ENCODE data around the gene PEA15.

Gene PEA15

DNA sequence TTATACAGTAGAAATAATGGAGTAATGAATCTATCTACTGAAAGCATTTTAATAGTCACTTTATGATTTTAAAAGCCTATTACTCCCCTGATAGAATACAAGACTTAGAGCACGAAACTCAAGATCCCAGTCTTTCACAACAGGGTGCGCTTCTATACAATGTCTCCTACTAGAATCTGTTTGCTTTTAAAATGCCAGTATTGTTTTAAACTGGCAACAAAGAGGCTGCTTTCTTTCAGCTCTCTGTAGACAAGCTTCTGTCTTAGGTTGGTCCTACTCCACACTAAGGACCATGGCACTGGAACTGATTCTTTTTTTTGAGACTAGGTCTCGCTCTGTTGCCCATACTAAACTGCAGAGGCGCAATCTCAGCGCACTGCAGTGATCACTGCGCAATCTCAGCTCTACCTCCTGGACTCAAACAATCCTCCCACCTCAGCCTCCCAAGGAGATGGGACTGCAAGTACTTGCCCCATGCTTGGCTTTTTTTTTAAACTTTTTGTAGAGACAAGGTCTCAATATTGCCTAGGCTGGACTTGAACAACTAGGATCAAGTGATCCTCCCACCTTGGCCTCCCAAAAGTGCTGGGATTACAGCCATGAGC is 52.3 kb downstream of the PEA15 start:
- Histone ChIP-seq H3K36me3 (ENCODE audit: control insufficient read depth in 2 of 2, insufficient read depth in 2 of 2, low read length in 2 of 2) (peaks cover 0 to 2% of the 10 kb centered on the region in 2 donors), H3K9ac (ENCODE audit: low read length in 2 of 2) (no peak overlapping the region), H3K27ac (ENCODE audit: low read length) (no peak overlapping the region), H3K9me3 (ENCODE audit: control insufficient read depth in 2 of 2, low read length in 2 of 2) (no peaks in the 10 kb centered on the region), H3K4me3 (ENCODE audit: low read length in 2 of 2) (no peak overlapping the region), H3K4me1 (ENCODE audit: control insufficient read depth, insufficient read depth, low read length) (peaks cover 6% of the 10 kb centered on the region), H3K27me3 (ENCODE audit: control insufficient read depth in 1 of 2, insufficient read depth in 2 of 2, low read length in 2 of 2) (no peaks in the 10 kb centered on the region)

DNA sequence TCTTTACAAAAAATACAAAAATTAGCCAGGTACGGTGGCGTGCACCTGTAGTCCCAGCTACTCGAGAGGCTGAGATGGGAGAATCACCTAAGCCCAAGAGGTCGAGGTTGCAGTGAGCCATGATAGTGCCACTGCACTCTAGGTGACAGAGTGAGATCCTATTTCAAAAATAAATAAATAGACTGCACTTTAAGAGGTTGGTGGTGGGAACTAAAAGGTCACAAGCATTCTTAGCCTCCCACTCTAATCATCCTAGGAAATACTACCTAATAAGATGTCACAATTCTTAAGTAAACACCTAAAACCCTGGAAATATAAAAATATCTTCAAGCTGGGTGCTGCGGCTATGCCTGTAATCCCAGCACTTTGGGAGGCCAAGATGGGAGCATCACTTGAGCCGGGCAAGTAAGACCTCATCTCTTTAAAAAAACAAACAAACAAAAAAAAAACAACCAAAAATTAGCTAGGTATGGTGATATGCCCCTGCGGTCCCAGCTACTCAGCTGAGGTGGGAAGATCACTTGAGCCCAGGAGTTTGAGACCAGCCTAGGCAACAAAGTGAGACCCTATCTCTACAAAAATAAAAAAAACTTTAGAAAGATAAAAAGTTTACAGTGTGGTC is 53.1 kb downstream of the PEA15 start:
- Histone ChIP-seq H3K9ac (ENCODE audit: low read length in 2 of 2) (no peak overlapping the region), H3K4me1 (ENCODE audit: control insufficient read depth, insufficient read depth, low read length) (peaks cover 12% of the 10 kb centered on the region), H3K27me3 (ENCODE audit: control insufficient read depth in 1 of 2, insufficient read depth in 2 of 2, low read length in 2 of 2) (no peaks in the 10 kb centered on the region), H3K36me3 (ENCODE audit: control insufficient read depth in 2 of 2, insufficient read depth in 2 of 2, low read length in 2 of 2) (no peaks in the 10 kb centered on the region), H3K9me3 (ENCODE audit: control insufficient read depth in 2 of 2, low read length in 2 of 2) (no peaks in the 10 kb centered on the region), H3K27ac (ENCODE audit: low read length) (no peak overlapping the region), H3K4me3 (ENCODE audit: low read length in 2 of 2) (no peak overlapping the region)

DNA sequence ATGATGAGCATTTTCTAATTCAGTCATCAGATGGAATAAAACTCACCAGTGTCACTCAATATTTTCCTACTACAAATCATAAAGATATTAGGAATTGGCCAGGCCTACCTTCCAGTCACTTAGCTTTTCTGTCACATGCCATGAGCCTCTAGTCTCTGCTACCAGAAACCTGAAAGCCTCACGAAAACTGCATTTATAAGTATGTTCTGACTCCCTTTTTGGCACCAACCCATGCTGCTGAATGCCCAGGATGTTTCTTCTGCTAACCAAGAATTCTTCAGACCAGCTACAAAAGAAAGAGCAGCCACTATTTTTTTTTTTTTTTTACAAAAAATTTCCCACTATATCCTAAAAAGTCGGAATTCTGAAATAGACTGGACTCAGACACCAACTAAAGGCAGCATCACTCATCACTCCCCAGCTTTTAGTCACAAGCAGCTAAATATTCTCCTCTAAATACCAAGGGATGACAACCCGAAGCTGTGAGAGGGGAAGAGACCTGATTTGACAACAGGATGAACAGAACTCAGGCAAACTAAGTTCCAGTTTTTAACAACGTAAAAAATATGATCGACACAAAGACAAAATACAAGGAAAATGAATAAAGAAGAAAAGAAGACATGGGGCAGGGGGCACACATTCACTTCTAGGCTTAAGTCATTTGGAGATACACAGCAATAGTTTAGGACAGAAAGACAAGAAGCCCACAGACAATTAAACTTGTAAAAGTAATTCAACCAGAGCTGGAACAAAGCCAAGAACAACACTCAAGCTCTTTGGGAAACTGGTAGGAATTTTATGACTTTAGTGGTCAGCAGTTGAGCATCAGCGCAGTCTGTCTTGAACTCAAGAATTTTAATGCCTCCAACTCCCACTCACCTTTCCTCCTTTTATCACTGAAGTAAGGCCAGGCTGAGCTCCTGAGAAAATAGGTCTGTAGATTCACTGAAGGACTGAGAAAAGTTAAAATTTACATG is 55.5 kb downstream of the PEA15 start:
- H3K4me3 ChIP-seq (ENCODE audit: low read length in 2 of 2) = peak overlapping the region; percentile 99
- H3K4me1 ChIP-seq (ENCODE audit: control insufficient read depth, insufficient read depth, low read length) = peaks cover 15% of the 10 kb centered on the region

DNA sequence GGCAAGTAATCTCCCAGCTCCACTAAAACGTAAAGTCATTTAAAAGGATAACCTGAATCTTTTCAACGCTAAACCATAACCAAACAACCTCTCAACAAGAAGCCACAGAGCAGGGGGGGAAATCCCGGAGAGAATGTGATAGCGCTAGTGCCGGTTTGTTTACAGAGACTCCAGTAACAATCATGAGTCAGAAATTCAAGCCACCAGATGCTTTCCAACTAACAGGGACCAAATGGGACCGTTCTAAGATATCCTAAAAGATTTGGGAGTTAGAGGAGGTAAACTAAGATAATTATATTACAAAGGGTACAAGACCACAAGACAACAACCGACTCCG is 56.3 kb downstream of the PEA15 start:
- peaks cover 15% of the 10 kb centered on the region for H3K4me1 ChIP-seq (ENCODE audit: control insufficient read depth, insufficient read depth, low read length)
- no peaks in the 10 kb centered on the region for H3K27me3 ChIP-seq (ENCODE audit: control insufficient read depth in 1 of 2, insufficient read depth in 2 of 2, low read length in 2 of 2)
- H3K9ac ChIP-seq (ENCODE audit: low read length in 2 of 2) = peak overlapping the region; percentile 98 to 100

More for the DNA sequence above, 55.5 kb downstream of the PEA15 start:
- no peaks in the 10 kb centered on the region for H3K36me3 ChIP-seq (ENCODE audit: control insufficient read depth in 2 of 2, insufficient read depth in 2 of 2, low read length in 2 of 2)
- H3K9ac ChIP-seq (ENCODE audit: low read length in 2 of 2) = peak overlapping the region; percentile 47 to 98
- H3K27ac ChIP-seq (ENCODE audit: low read length) = peak overlapping the region; percentile 99
- H3K9me3 ChIP-seq (ENCODE audit: control insufficient read depth in 2 of 2, low read length in 2 of 2) = no peaks in the 10 kb centered on the region
- H3K27me3 ChIP-seq (ENCODE audit: control insufficient read depth in 1 of 2, insufficient read depth in 2 of 2, low read length in 2 of 2) = no peaks in the 10 kb centered on the region

DNA sequence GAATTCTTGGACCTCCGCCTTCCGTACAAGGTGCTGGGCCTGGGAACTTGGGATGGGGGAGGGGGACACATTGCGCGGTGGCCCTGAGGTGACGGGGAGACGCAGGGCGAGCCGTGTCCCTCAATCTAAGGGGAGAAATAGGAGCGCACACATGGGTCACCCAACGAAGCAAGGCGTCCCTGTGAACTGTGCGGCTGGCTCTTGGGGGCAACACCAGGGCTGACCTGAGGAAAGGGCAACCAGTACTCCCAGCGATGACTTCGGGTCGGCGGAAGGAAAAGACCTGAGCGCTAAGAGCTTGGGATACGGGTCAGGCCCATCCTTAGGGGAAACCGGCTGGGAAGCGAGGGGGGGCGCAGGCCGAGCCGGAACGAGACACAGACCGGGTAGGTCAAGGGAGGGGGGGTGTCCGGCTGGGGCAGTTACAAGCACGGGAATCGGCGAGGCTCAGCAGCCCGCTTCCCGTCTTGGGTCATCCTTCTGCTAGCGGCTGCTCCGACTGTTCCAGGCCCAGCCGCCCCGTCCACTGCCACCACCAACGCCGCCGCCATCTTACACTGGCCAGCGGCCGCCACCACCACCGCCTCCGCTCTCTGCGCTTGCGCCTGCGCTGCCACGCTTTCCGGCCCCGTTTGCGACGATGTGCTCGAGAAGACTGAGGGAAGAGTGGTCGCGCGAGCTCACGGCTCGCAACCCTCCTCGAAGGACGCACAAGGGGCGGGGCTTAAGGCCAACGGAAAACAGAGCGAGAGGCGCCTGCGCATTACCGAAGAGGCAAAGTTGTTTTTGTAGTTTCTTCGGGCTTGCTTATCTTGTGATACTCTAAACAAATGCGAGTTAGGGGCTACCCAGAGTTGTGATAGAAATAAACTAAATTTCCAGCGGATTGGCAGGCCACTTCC is 57.0 kb downstream of the PEA15 start, which contains the start of gene DCAF8:
Gene DCAF8 (minus strand): TSS at position 657 of the 902 bp plus-strand sequence. CDS start 18,541 bp downstream, outside the sequence.
- Histone ChIP-seq H3K36me3 (ENCODE audit: control insufficient read depth in 2 of 2, insufficient read depth in 2 of 2, low read length in 2 of 2) (no peaks in the 10 kb centered on the region), H3K27ac (ENCODE audit: low read length) (peak within 1 kb of the TSS; percentile 99), H3K4me1 (ENCODE audit: control insufficient read depth, insufficient read depth, low read length) (peaks cover 15% of the 10 kb centered on the region), H3K9me3 (ENCODE audit: control insufficient read depth in 2 of 2, low read length in 2 of 2) (no peaks in the 10 kb centered on the region), H3K4me3 (ENCODE audit: low read length in 2 of 2) (peak within 1 kb of the TSS; percentile 99), H3K9ac (ENCODE audit: low read length in 2 of 2) (peak within 1 kb of the TSS; percentile 98 to 100), H3K27me3 (ENCODE audit: control insufficient read depth in 1 of 2, insufficient read depth in 2 of 2, low read length in 2 of 2) (no peaks in the 10 kb centered on the region)

More for the DNA sequence above, 56.3 kb downstream of the PEA15 start:
- Histone ChIP-seq H3K4me3 (ENCODE audit: low read length in 2 of 2) (peak overlapping the region; percentile 99), H3K36me3 (ENCODE audit: control insufficient read depth in 2 of 2, insufficient read depth in 2 of 2, low read length in 2 of 2) (no peaks in the 10 kb centered on the region), H3K9me3 (ENCODE audit: control insufficient read depth in 2 of 2, low read length in 2 of 2) (no peaks in the 10 kb centered on the region), H3K27ac (ENCODE audit: low read length) (peak overlapping the region; percentile 99)

DNA sequence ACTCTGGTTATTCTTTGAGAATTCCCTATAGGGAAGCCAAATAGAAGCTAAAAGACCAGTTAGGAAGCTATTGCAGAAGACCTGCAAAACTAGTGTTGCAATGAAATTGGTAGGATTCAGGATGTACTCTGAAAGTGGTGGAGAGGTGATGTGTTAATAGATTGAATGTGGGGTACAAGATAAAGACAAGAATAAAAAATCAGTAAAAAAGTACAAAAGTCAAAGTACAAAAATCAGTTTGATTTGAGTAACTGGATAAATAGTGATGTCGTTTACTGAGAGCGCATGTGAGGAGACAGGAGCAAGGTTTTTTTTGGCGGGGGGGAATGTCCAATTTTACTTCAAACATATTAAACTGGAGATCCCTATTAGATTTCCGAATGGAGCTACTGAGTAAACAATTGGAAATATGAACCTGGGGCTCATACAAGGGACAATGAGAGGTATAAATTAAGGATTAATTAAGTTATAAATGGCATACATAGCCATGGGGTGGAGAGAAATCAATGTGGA is 59.7 kb downstream of the PEA15 start:
- no peak overlapping the region for H3K9ac ChIP-seq (ENCODE audit: low read length in 2 of 2)

More for the DNA sequence above, 59.7 kb downstream of the PEA15 start:
- Histone ChIP-seq H3K27me3 (ENCODE audit: control insufficient read depth in 1 of 2, insufficient read depth in 2 of 2, low read length in 2 of 2) (no peaks in the 10 kb centered on the region), H3K4me3 (ENCODE audit: low read length in 2 of 2) (no peak overlapping the region), H3K4me1 (ENCODE audit: control insufficient read depth, insufficient read depth, low read length) (peaks cover 15% of the 10 kb centered on the region), H3K9me3 (ENCODE audit: control insufficient read depth in 2 of 2, low read length in 2 of 2) (no peaks in the 10 kb centered on the region), H3K27ac (ENCODE audit: low read length) (no peak overlapping the region), H3K36me3 (ENCODE audit: control insufficient read depth in 2 of 2, insufficient read depth in 2 of 2, low read length in 2 of 2) (no peaks in the 10 kb centered on the region)

All from stomach smooth muscle (tissue), 2 donors.